ENCODE measurements around the gene PIK3R1. TPM values are rescaled to one million over a fixed set of nuclear protein-coding genes. Genes with fewer than 3 reads are reported as not detected.

Gene PIK3R1
- total RNA-seq, 4 donors from 2014 or later = 69.3 to 113 (median 87.5) TPM

GRCh38 chr5:68285851-68286611, 70.5 kb downstream of the PIK3R1 start:
- peak overlapping the region; percentile 23 to 88 (median 53) for H3K27ac ChIP-seq
- H3K4me3 ChIP-seq = no peak overlapping the region
- no peaks in the 10 kb centered on the region for H3K27me3 ChIP-seq
- H3K36me3 ChIP-seq = peaks cover 0 to 18% (median 0%) of the 10 kb centered on the region in 3 donors
- no peak for DNase-seq
- TF ChIP-seq POLR2A (IDR thresholded peaks at IDR 0.05) = no peak
- TF ChIP-seq CTCF (IDR thresholded peaks at IDR 0.05) = peak; percentile 54 to 88 (median 78)
- H3K9me3 ChIP-seq = no peaks in the 10 kb centered on the region
- H3K4me1 ChIP-seq = peaks cover 0 to 72% (median 17%) of the 10 kb centered on the region in 4 donors

GRCh38 chr5:68286612-68286912, 71.0 kb downstream of the PIK3R1 start:
- Histone ChIP-seq H3K9me3 (no peaks in the 10 kb centered on the region), H3K36me3 (peaks cover 0 to 13% (median 0%) of the 10 kb centered on the region in 3 donors), H3K4me3 (no peak overlapping the region), H3K27ac (peak overlapping the region in 3 of 4 donors; percentile 3 to 88 (median 23)), H3K27me3 (no peaks in the 10 kb centered on the region), H3K4me1 (peaks cover 0 to 75% (median 17%) of the 10 kb centered on the region in 4 donors)
- TF ChIP-seq CTCF (IDR thresholded peaks at IDR 0.05) (no peak), POLR2A (IDR thresholded peaks at IDR 0.05) (no peak)
- no peak for DNase-seq

GRCh38 chr5:68287631-68287975, 72.0 kb downstream of the PIK3R1 start:
- H3K27ac ChIP-seq = peak overlapping the region; percentile 52 to 90 (median 82)
- no peaks in the 10 kb centered on the region for H3K9me3 ChIP-seq
- peak overlapping the region; percentile 41 to 65 (median 56) for H3K4me3 ChIP-seq
- peaks cover 0 to 8% (median 4%) of the 10 kb centered on the region in 3 donors for H3K36me3 ChIP-seq
- no peak for DNase-seq
- H3K4me1 ChIP-seq = peaks cover 0 to 77% (median 17%) of the 10 kb centered on the region in 4 donors
- TF ChIP-seq CTCF (IDR thresholded peaks at IDR 0.05) (peak in 1 of 6 experiments; percentile 6), POLR2A (IDR thresholded peaks at IDR 0.05) (no peak)
- H3K27me3 ChIP-seq = no peaks in the 10 kb centered on the region

- TF ChIP-seq POLR2A (IDR thresholded peaks at IDR 0.05) (peak; percentile 33), CTCF (IDR thresholded peaks at IDR 0.05) (peak in 2 of 6 experiments; percentile 2 to 13)
- peak; percentile 63 to 86 (median 84) for DNase-seq
- peaks cover 0 to 72% (median 17%) of the 10 kb centered on the region in 4 donors for H3K4me1 ChIP-seq
- no peaks in the 10 kb centered on the region for H3K9me3 ChIP-seq
- H3K27ac ChIP-seq = peak overlapping the region; percentile 52 to 90 (median 82)
- H3K4me3 ChIP-seq = peak overlapping the region; percentile 41 to 65 (median 56)
- H3K27me3 ChIP-seq = no peaks in the 10 kb centered on the region
- peaks cover 0 to 11% (median 4%) of the 10 kb centered on the region in 3 donors for H3K36me3 ChIP-seq
Observed at GRCh38 chr5:68287976-68288706, 72.6 kb downstream of the PIK3R1 start.

- DNase-seq = peak in 1 of 3 donors; percentile 54
- H3K9me3 ChIP-seq = no peaks in the 10 kb centered on the region
- TF ChIP-seq CTCF (IDR thresholded peaks at IDR 0.05) = no peak
- TF ChIP-seq POLR2A (IDR thresholded peaks at IDR 0.05) = no peak
- peaks cover 0 to 17% (median 4%) of the 10 kb centered on the region in 3 donors for H3K36me3 ChIP-seq
- no peaks in the 10 kb centered on the region for H3K27me3 ChIP-seq
- peaks cover 0 to 67% (median 17%) of the 10 kb centered on the region in 4 donors for H3K4me1 ChIP-seq
- H3K4me3 ChIP-seq = peak overlapping the region; percentile 41 to 65 (median 56)
- H3K27ac ChIP-seq = peak overlapping the region; percentile 52 to 90 (median 82)
Observed at GRCh38 chr5:68288707-68289134, 73.2 kb downstream of the PIK3R1 start.

All from Peyer's patch (tissue), 4 donors.